Fibroblast of the aortic adventitia (primary cell): ENCODE measurements around the gene SHOX. TPM values are rescaled to one million over a fixed set of nuclear protein-coding genes. Genes with fewer than 3 reads are reported as not detected.

ENCODE experiments used
- DNase-seq: peaks from one replicate; pipeline ENCODE4 v3.0.0-alpha.2; 2010; ENCODE audit warnings: low read depth
- H3K4me3 ChIP-seq: 2 replicates; pipeline ENCODE4 v1.5.1; 2011; ENCODE audit warnings: low read depth, mild to moderate bottlenecking, control low read depth, low read length, moderate library complexity
- CTCF ChIP-seq: IDR thresholded peaks from 2 replicates; pipeline ENCODE4 v1.5.1; 2011; ENCODE audit warnings: mild to moderate bottlenecking, low read length, control low read depth, inconsistent platforms; ENCODE audit not compliant: insufficient read depth
- total RNA-seq: library from RNA; depleted of rRNA; stranded (reverse); fragments of >200 nt; gene quantifications from 2 replicates; pipeline ENCODE4 v1.2.3, GENCODE V29; 2012; ENCODE audit warnings: low replicate concordance

SHOX gene
- total RNA-seq, 1 donor: not detected

DNA sequence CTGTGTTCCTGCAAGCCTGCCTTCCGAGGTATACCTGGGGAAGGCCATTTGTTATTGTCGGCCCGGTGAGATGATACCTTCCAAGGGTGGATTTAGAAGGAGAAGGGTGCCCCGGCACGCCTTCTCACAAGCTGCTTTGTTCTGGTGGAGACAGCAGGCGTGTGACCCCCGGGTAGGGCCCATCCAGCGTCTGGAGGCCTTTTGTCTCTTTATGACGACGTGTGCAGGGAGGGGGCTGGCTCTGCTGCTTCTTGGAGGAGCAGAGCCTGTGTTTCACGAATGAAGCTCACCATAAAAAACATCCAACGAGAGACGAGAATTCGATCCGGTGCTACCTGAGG is 45.3 kb downstream of the SHOX start:
- no peak for TF ChIP-seq CTCF
- no peak overlapping the region for H3K4me3 ChIP-seq
- no peak for DNase-seq

GRCh38 chrX:677376-677775 is 46.8 kb downstream of the SHOX start:
- DNase-seq: no peak

DNA sequence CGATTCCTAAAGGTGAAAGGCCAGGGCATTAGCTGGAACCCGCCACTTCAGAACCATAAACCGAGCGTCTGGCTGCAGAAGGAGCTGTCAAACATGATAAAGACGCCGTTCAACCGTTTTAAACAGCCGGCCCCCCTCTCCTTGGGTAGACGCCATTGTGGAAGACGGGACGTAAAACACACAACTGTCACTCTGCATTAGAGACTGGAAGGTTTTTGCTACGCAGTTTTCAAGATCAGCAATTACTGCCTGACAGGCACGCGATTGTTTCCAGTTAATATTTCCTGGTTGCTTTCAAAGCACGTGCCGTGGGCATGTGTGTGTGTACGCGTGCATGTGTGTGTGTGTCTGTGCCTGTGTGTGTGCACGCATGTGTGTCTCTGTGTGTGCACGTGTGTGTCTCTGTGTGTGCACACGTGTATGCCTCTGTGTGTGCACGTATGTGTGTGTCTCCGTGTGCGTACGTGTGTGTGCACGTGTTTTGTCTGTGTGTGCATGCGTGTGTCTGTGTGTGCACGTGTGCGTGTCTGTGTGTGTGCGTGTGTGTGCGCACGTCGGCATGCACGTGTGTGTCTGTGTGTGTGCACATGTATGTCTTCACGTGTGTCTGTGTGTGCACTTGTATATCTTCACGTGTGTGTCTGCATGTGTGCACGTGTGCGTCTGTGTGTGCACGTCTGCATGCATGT is 48.8 kb downstream of the SHOX start:
- TF ChIP-seq CTCF: no peak
- no peak for DNase-seq
- no peak overlapping the region for H3K4me3 ChIP-seq

More at GRCh38 chrX:677376-677775, 46.8 kb downstream of the SHOX start:
- no peak for TF ChIP-seq CTCF
- H3K4me3 ChIP-seq: no peak overlapping the region

DNA sequence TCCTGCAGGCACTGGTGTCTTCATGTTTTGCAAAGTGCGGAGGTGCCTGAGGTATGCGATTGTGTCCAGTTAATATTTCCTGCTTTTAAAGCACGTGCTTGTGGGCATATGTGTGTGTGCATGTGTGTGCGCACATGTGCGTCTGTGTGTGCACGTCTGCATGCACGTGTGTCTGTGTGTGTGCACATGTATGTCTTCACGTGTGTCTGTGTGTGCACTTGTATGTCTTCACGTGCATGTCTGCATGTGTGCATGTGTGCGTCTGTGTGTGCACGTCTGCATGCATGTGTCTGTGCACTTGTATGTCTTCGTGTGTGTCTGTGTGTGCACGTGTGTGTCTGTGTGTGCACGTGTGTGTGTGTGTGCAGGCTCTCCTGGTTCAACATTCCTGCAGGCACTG is 49.5 kb downstream of the SHOX start:
- no peak overlapping the region for H3K4me3 ChIP-seq
- no peak for TF ChIP-seq CTCF
- DNase-seq: no peak

- no peak for TF ChIP-seq CTCF
- H3K4me3 ChIP-seq: no peak overlapping the region
- no peak for DNase-seq
Measured at GRCh38 chrX:681989-682388, 51.4 kb downstream of the SHOX start.

GRCh38 chrX:682892-683291 is 52.3 kb downstream of the SHOX start:
- H3K4me3 ChIP-seq: no peak overlapping the region
- no peak for DNase-seq
- TF ChIP-seq CTCF: no peak

- no peak for DNase-seq
- no peak for TF ChIP-seq CTCF
- no peak overlapping the region for H3K4me3 ChIP-seq
Measured at GRCh38 chrX:683576-683975, 53.0 kb downstream of the SHOX start.
